Fibroblast of the aortic adventitia (primary cell): ENCODE results near the gene RNPEP. TPM values are rescaled to one million over a fixed set of nuclear protein-coding genes. Genes with fewer than 3 reads are reported as not detected.
"Not testable (repeated sequence)": the region's sequence is repeated elsewhere in the genome, so short reads cannot be mapped to it uniquely, and the experiment has no call there.

ENCODE experiments used
- DNase-seq: peaks from one replicate; pipeline ENCODE4 v3.0.0-alpha.2; 2010; ENCODE audit warnings: low read depth
- H3K4me3 ChIP-seq: 2 replicates; pipeline ENCODE4 v1.5.1; 2011; ENCODE audit warnings: low read depth, mild to moderate bottlenecking, control low read depth, low read length, moderate library complexity
- total RNA-seq: library from RNA; depleted of rRNA; stranded (reverse); fragments of >200 nt; gene quantifications from 2 replicates; pipeline ENCODE4 v1.2.3, GENCODE V29; 2012; ENCODE audit warnings: low replicate concordance
- TF ChIP-seq, protein P1 (sequence below): IDR thresholded peaks from 2 replicates; pipeline ENCODE4 v1.5.1; 2011; ENCODE audit warnings: mild to moderate bottlenecking, low read length, control low read depth, inconsistent platforms; ENCODE audit not compliant: insufficient read depth

Gene RNPEP
- total RNA-seq, 1 donor, result 49.3 TPM

DNA sequence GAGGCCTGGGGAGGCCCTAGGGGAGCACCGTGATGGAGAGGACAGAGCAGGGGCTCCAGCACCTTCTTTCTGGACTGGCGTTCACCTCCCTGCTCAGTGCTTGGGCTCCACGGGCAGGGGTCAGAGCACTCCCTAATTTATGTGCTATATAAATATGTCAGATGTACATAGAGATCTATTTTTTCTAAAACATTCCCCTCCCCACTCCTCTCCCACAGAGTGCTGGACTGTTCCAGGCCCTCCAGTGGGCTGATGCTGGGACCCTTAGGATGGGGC is 33.2 kb downstream of the RNPEP start:
- TF ChIP-seq, protein P1, sequence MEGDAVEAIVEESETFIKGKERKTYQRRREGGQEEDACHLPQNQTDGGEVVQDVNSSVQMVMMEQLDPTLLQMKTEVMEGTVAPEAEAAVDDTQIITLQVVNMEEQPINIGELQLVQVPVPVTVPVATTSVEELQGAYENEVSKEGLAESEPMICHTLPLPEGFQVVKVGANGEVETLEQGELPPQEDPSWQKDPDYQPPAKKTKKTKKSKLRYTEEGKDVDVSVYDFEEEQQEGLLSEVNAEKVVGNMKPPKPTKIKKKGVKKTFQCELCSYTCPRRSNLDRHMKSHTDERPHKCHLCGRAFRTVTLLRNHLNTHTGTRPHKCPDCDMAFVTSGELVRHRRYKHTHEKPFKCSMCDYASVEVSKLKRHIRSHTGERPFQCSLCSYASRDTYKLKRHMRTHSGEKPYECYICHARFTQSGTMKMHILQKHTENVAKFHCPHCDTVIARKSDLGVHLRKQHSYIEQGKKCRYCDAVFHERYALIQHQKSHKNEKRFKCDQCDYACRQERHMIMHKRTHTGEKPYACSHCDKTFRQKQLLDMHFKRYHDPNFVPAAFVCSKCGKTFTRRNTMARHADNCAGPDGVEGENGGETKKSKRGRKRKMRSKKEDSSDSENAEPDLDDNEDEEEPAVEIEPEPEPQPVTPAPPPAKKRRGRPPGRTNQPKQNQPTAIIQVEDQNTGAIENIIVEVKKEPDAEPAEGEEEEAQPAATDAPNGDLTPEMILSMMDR, result no peak
- DNase-seq, result no peak
- H3K4me3 ChIP-seq, result no peak overlapping the region

DNA sequence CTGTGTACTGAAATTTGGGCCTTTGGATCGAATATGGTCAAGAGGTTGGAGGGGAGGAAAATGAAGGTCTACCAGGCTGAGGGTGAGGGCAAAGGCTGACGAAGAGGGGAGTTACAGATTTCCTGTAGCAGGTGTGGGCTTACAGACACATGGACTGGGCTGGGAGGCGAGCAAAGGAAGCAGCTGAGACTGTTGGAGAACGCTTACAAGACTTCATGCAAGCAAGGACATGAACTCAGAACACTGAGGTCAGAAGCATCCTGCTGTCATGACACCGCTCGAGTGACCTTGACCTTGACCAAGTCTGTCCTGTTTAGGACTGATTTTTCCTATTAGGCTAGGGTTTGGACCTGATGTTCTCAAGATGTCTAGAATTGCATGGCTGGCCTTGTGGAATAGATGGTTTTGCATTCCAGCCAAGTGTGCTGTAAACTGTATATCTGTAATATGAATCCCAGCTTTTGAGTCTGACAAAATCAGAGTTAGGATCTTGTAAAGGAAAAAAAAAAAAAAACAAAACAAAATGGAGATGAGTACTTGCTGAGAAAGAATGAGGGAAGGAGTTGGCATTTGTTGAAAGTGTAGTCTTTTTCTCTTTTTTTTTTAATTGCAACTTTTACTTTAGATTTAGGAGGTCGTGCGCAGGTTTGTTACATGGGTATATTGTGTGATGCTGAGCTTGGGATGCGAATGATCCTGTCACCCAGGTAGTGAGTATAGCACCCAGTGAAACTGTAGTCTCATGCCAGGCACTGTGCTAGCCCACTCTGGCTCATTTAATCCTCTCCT is 33.8 kb downstream of the RNPEP start:
- TF ChIP-seq, protein P1, result no peak
- peak; percentile 43 for DNase-seq
- H3K4me3 ChIP-seq, result no peak overlapping the region

DNA sequence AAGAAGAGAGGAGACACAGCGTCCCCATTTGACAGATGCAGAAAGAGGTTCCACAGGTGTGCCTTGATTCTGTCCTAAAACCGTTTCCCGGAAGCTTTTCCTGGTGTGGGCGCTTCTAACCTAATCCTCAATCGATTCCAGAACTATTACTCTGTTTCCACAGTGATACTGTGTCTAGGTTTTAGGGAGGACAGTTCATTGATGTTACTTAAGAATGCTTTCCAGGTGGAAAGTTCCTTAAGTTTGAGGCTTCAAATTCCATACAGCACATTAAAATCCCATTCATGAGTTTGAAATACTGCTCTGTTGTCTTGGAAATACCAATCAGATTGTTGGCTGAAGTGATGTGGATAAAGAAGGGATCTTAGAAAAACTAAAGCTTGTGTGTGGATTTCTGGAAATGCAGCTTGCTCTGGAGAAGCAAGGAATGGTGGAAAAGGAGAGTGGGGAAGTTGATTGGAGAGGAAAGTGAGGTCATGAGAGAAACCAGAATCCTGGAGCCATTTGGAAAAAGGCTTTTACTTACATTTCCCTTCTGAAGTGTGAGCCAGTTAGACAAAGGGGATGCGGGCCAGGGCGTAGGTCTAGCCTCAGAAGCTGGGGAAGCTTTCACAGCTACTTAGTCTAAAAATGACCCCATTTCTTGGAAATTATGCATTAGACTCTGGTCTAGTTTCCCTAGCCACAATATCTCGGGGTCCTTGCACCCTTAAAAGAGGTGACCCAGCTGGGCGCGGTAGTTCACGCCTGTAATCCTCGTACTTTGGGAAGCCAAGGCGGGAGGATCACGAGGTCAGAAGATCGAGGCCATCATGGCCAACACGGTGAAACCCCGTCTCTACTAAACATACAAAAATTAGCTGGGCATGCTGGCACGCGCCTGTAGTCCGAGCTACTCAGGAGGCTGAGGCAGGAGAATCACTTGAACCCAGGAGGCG is 34.6 kb downstream of the RNPEP start:
- DNase-seq, result no peak
- no peak overlapping the region for H3K4me3 ChIP-seq
- TF ChIP-seq, protein P1, result no peak

DNA sequence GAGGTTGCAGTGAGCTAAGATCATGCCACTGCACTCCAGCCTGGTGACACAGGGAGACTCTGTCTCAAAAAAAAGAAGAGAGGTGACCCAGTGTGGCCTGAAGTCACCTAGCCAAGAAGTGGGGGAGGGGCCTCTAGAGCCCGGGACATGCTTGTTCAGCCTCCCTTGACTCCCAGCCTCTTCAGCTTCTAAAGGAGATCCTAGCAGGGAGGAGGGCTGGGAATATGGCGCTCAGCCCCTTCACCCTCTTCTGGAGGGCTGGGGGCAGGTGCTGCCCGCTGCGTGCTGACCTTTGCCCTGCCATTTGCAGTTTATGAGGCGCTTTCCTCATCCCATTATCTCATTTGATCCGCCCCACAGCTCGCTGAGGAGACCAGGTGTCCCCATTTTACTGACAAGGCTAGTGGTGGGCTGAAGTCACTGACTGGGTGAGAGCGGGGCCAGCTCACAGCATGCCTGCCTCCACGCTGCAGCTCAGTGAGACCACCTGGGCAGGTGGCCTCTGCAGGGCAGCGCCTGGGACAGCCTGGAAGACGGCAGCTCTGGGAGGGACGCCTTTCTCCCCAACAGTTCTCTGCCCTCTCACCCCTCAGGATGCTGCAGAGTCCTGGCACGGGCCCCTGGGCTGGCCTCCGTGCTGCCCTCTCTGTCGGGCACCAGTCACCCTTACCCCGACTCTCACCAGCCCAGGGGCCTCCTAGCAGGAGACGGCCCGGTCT is 35.5 kb downstream of the RNPEP start:
- no peak for DNase-seq
- TF ChIP-seq, protein P1, result no peak
- H3K4me3 ChIP-seq, result no peak overlapping the region

DNA sequence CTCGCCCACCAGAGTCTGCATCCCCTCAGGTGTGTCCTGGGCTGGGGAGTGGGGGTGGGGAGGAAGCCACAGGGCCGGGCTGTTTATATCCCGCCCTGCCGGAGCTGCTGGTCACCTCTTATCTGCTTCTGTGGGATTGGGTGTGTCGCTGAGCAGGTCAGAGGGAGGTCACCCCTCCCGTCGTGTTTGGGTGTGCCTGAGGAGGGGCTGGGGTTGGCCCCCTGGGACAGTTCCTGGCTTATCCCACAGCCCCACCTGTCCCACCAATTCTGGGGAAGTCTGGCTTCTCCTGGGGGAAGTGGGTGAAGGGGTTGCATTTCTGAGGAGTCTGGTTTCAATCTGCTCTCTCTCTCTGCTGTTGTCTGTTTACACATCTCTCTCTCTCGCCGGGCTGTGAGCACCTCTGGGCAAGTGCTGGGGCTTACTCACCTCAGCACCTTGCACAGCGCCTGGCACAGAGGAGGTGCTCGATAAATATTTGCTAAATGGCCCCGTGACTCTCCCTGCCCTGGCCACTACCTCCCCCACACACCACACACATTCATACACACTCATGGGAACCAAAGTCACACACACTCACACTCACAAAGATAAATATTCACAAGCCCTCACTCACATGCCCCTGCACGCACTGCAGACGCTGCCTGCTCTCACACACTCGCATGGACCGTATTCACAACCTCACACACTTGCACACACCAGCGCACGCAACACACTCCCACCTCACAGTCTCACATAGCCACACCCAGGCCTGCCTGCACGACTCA is 36.2 kb downstream of the RNPEP start:
- DNase-seq, result no peak
- TF ChIP-seq, protein P1, result no peak
- no peak overlapping the region for H3K4me3 ChIP-seq

DNA sequence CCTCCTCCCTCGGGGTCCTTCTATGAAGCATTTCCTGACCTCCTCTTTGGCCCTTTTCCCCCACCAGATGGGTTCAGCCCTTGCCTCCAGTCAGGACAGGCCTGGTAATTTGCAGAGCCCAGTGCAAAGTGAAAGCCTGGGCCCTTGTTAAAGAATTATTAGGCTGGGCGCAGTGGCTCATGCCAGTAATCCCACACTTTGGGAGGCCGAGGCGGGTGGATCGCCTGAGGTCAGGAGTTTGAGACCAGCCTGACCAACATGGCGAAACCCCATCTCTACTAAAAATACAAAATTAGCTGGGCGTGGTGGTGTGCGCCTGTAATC is 36.7 kb downstream of the RNPEP start:
- not testable (repeated sequence) for DNase-seq

More for the DNA sequence above, 36.7 kb downstream of the RNPEP start:
- H3K4me3 ChIP-seq, result not testable (repeated sequence)
